Left forelimb (tissue), 1 donor: Measurements from ENCODE around the gene VMAC.
"Not testable (repeated sequence)": the region's sequence is repeated elsewhere in the genome, so short reads cannot be mapped to it uniquely, and the experiment has no call there.

Experiments
- DNase-seq: peaks from one replicate; pipeline ENCODE4 v3.0.0-alpha.2; 2018; ENCODE audit warnings: low spot score

Gene VMAC

GRCh38 chr19:5883157-5883873 is 21.4 kb upstream of the VMAC start:
- not testable (repeated sequence) for DNase-seq

DNA sequence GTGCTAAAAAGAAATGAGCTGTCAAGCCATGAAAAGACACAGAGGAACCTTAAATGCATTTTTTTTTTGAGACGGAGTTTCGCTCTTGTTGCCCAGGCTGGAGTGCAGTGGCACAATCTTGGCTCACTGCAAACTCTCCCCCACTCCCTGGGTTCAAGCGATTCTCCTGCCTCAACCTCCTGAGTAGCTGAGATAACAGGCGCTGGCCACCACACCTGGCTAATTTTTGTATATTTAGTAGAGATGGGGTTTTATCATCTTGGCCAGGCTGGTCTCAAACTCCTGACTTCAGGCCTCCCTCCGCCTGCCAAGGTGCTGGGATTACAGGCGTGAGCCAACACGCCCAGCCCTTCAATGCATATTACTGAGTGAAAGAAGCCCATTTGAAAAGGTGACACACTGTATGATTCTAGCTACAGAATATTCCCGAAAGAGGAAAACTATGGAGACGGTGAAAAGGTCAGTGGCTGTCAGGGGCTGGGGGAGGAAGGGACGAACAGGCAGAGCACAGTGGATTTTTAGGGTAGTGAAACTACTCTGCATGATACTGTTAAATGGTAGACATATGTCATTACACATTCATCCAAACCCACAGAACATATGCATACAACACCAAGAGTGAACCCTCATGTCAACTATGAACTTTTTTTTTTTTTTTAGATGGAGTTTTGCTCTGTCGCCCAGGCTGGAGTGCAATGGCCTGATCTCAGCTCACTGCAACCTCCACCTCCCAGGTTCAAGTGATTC is 20.4 kb upstream of the VMAC start:
- DNase-seq: not testable (repeated sequence)

GRCh38 chr19:5889288-5889971 is 15.2 kb upstream of the VMAC start:
- DNase-seq: no peak

GRCh38 chr19:5890099-5890498 is 14.6 kb upstream of the VMAC start:
- DNase-seq: no peak

DNA sequence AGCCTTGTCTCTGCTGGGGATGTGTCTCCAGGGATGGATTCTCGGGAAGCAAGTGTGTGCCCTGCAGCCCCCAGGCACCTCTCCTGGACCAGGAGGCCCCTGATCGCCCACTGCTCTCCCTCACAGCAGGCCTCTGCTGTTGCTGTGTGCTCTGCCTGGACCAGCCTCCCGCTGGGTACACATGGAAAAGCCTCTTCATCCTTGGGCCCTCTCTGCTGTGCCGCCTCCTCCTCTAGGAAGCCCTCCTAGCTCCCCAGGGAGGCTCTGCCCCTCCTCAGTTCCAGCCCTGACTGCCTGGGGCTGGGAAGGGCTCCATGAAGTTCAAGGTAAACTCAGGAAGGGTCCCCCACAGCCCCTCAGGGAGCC is 13.1 kb upstream of the VMAC start:
- DNase-seq: no peak

DNA sequence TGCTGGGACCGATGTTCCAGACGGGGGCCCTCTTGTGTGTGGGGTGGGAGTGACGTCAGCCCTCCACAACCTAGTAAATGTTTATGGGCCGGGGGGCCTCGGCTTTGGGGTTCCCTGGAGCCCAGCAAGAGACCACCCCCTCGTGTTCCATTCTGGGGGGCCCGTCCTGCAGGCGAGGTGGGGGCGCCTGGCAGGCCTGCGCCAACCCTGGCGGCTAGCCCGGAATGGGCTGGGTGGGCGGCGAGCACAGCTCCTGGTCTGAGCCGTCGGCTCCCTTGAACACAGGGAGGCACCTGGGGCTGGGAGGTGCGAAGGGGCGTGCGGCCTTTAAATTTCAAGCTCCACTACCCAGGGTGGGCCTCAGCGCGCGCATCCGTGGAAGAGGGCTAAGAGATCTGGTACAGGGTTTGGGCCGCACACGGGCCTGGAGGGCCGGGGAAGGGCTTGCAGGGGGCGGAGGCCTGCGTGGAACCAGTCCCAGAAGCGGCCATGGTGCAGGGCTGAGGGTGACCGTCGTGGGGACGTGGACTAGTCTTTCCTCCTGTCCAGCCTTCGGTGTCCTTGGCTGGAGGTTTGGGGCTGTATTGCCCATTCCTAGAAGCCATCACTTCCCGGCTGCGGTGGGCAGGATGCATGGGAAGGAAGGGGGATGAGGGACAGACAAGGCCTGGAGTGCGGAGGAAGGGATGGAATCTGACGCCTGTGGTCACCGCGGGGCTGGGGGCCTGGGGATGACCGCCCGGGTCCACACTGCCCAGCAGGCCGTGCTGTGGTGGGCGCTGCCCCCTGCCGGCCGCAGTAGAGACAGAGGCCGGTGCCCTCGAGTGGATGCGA is 12.5 kb upstream of the VMAC start:
- DNase-seq: no peak

DNA sequence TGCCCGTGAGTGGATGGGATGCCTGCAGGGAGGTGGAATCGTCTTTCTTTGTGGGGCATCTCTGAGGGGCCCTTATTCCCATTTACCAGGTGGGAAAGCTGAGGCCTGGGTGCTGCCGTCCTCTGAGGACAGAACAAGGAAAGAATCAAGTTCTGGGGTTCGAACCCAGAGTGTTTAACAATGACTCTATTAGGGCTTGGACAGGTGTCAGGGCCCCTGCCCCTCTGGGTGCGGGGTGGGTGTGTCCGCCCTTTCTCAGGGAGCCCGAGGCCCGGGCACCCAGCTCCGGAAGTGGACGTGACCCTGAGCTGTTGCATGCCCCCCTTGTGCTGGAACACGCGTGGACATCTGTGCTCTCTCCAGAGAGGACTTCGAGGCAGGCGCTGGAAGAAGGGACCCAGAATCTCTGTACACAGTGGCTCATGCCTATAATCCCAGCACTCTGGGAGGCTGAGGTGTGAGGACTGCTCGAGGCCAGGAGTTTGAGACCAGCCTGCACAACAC is 11.8 kb upstream of the VMAC start:
- no peak for DNase-seq

DNA sequence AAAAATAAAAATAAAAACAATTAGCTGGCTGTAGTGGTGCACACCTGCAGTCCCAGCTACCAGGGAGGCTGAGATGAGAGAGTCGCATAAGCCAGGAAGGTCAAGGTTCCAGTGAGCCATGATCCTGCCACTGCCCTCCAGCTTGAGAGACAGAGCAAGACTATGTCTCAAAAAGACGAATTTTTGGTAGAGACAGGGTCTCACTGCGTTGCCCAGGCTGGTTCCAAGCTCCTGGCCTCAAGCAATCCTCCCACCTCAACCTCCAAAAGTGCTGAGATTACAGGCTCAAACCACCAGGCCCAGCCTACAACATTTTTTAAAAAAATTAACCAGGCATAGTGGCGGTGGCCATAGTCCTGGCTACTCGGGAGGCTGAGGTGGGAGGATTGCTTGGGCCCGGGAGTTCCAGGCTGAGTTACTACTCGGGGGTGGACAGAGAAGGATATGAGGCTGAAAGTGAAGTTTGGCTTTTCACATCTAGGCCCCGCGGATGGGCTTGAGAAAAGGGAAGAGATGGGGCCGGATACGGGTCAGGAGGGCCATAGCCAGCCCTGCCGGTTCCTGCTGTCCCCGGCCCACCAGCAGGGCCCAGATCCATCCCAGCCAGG is 11.3 kb upstream of the VMAC start:
- no peak for DNase-seq

DNA sequence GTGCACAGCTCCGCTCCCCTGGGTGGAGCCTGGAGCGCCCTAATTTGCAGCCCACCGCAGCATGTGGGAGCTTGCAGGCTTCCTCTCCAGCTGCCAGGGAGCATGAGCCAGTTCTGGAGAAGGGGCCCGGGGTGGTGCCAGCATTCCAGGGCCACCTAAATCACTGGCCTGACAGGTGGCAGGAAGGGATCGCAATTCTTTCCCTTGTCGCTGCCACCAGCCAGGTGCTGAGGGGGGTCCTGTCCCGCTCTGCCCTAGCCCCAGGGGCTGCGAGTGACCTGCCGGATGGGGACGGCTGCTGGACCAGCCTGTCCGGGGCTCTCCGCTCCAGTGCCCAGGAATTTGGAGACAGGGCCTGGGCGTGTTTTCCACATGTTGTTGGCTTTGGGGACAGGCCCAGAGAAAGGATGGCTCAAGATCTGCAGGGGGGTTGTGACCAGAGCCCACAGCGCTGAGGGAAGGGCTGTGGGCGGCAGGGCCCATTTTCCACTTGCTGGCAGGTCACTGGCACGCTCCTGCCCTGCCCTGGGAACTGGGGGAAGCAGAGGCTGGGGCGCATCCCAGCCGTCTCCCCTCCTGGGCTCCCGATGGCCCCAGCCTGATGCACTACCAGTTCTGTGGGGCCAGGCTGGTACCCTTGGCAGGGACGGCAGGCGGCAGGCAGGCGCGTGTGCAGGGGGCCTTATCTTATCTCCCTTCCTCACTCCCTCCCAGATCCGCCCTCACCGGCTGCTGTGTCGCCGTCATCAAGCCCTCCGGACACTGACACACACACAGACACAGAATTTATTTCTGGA is 10.6 kb upstream of the VMAC start:
- DNase-seq: no peak

- DNase-seq: no peak
These were observed 9.8 kb upstream of the VMAC start for GRCh38 chr19:5894704-5895349.

DNA sequence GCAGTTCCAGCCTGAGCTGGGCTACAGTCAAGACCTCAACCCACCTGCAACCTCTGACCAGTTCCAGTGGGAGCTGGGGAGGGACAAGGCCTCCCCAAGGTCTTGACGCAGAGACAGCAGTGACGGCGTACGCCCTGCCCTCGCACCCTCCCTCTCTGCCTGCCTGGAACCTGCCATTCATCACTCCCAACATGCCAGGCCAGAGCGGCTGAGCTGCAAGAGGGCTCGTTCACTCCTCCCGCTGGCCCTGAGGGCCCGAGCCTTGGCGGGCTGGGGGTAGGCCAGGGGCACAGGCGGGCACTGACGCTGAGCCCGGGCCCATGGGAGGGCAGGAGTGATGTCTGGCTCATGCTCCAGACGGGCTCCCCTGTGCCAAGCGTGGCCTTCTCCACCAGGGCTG is 9.3 kb upstream of the VMAC start:
- no peak for DNase-seq

- no peak for DNase-seq
These were observed 8.8 kb upstream of the VMAC start for GRCh38 chr19:5895890-5896289.

GRCh38 chr19:5896365-5897076 is 8.2 kb upstream of the VMAC start:
- DNase-seq: no peak

- no peak for DNase-seq
These were observed 7.3 kb upstream of the VMAC start for GRCh38 chr19:5897189-5897969.

DNA sequence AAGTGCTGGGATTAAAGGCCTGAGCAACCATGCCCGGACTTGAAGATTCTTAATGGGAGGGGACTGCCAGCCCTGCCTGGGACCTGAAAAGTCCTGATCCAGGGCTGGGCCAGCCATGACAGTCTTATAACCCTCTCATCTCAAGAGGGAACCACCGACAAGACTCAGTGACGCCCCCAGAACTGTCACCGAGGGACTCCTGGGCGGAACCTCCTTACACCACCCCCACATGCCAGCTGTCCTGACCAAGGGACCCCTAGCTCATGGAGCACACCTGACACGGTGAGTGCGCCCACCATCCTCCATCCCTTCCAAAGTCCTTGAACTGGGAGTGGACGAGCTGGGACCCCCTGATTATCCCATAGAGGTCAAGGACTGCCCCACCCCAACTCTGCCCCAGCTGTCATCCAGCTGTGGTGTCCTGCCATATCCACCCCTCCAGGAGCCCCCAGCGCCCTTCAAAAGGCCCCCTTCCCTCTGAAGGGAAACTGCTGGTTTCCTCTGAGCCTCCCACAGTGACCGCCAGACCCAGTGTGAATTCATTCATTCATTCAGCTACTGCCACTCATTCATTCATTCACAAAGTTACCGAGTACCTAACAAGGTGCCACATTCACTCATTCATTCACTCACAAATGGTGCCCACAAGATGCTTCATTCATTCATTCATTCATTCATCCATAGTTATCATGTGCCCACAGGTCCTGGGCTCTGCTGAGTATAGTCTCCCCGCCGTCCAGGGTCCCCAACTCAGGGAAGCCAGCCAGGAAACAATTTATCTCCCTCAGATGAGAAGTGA is 4.7 kb upstream of the VMAC start:
- no peak for DNase-seq

DNA sequence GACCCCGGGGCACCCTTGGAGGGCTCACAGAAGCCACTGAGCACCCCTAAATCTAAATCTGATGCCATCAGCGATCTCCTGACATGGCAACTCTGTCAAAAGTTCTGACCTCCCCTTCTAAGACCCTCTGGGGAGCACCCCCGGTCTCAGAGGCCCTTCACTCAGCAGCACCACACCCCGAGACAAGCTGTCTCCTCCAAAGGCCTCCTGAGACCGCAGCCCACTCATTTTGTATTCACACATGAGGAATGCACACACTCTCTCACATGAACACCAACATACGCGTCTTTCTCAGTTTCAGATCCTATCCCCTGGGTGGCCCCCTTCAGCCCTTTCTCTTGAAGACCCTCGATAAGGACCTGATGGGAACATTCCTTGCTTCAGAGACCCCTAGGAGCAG is 3.7 kb upstream of the VMAC start:
- no peak for DNase-seq

- no peak for DNase-seq
These were observed 1.5 kb upstream of the VMAC start for GRCh38 chr19:5903056-5903623.
